ENCODE data around the gene PLPP4. TPM values are rescaled to one million over a fixed set of nuclear protein-coding genes. Genes with fewer than 3 reads are reported as not detected.

PLPP4 gene
- total RNA-seq, 4 donors from 2014 or later, result 0.54 to 2.7 TPM; not detected in 2

GRCh38 chr10:120492346-120492745 lies 35.3 kb downstream of the PLPP4 start:
- Histone ChIP-seq H3K9me3 (no peaks in the 10 kb centered on the region), H3K4me1 (no peaks in the 10 kb centered on the region), H3K27ac (no peak overlapping the region), H3K36me3 (no peaks in the 10 kb centered on the region), H3K27me3 (no peaks in the 10 kb centered on the region), H3K4me3 (replicated peaks in 1 of 3) (no peak overlapping the region)
- no peak for DNase-seq
- TF ChIP-seq, protein P1, sequence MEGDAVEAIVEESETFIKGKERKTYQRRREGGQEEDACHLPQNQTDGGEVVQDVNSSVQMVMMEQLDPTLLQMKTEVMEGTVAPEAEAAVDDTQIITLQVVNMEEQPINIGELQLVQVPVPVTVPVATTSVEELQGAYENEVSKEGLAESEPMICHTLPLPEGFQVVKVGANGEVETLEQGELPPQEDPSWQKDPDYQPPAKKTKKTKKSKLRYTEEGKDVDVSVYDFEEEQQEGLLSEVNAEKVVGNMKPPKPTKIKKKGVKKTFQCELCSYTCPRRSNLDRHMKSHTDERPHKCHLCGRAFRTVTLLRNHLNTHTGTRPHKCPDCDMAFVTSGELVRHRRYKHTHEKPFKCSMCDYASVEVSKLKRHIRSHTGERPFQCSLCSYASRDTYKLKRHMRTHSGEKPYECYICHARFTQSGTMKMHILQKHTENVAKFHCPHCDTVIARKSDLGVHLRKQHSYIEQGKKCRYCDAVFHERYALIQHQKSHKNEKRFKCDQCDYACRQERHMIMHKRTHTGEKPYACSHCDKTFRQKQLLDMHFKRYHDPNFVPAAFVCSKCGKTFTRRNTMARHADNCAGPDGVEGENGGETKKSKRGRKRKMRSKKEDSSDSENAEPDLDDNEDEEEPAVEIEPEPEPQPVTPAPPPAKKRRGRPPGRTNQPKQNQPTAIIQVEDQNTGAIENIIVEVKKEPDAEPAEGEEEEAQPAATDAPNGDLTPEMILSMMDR (IDR thresholded peaks at IDR 0.05), result no peak
- TF ChIP-seq POLR2A (IDR thresholded peaks at IDR 0.05), result no peak
- intact Hi-C loops (cut with DNase I), result no loop called here
- WGBS, 2 donors, result 51 to 54% methylated on average over 3 of the region's 3 CpGs

DNA sequence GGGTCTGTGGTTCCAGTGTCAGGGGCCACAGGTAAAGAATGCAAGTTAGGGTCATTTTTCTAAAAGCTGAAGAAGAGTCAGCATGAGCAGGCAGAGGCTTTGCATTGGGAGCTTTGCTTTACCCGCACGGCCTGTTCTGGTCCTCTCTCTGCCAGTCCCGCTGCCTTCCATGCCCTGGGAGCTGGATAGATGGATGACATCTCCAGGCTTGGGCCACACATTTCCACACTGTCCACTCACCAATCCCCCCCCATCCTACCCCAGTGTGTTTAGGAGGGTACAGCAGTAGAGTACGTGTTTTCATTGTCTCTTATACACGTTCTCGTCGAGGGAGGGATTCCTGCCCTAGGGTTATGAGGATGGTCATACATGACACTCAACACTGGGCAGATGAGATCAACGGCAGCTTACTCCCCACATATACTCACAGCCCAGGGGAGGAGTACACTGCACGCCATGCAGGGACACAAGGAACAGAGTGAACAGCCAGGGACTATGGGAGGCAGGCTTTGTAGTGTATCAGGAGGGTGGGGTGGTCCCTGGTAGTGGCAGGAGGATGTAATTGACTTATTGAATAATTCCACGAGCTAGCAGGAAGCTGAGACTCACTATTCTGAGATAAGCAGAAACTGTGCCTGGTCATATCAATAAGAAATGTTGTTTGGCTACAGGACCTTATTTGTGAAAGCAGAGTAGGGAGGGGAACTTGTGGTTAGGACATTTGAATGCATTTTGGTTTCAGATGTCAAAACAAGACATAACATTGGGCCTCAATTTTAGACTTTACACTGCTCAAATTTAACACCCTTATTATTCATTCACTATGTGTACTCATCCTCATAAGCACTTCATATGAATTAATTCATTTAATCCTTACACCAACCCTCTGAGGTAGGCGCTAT lies 36.6 kb downstream of the PLPP4 start:
- Histone ChIP-seq H3K27ac (no peak overlapping the region), H3K9me3 (no peaks in the 10 kb centered on the region), H3K4me1 (no peaks in the 10 kb centered on the region), H3K36me3 (no peaks in the 10 kb centered on the region), H3K27me3 (no peaks in the 10 kb centered on the region), H3K4me3 (replicated peaks in 1 of 3) (no peak overlapping the region)
- WGBS, 2 donors, result 90 to 91% methylated on average over 11 of the region's 11 CpGs
- no peak for TF ChIP-seq POLR2A (IDR thresholded peaks at IDR 0.05)
- TF ChIP-seq, protein P1 (IDR thresholded peaks at IDR 0.05), result no peak
- no peak for DNase-seq
- intact Hi-C loops (cut with DNase I), result no loop called here

GRCh38 chr10:120494313-120494710 lies 37.3 kb downstream of the PLPP4 start:
- Histone ChIP-seq H3K27me3 (no peaks in the 10 kb centered on the region), H3K9me3 (no peaks in the 10 kb centered on the region), H3K27ac (no peak overlapping the region), H3K4me1 (no peaks in the 10 kb centered on the region), H3K36me3 (no peaks in the 10 kb centered on the region), H3K4me3 (replicated peaks in 1 of 3) (no peak overlapping the region)
- TF ChIP-seq, protein P1 (IDR thresholded peaks at IDR 0.05), result no peak
- no peak for TF ChIP-seq POLR2A (IDR thresholded peaks at IDR 0.05)
- WGBS, 2 donors, result 85 to 88% methylated on average over 6 of the region's 6 CpGs
- intact Hi-C loops (cut with DNase I), result no loop called here
- no peak for DNase-seq

- intact Hi-C loops (cut with DNase I), result no loop called here
- Histone ChIP-seq H3K27ac (no peak overlapping the region), H3K27me3 (no peaks in the 10 kb centered on the region), H3K4me3 (replicated peaks in 1 of 3) (no peak overlapping the region), H3K36me3 (no peaks in the 10 kb centered on the region), H3K9me3 (no peaks in the 10 kb centered on the region), H3K4me1 (no peaks in the 10 kb centered on the region)
- TF ChIP-seq, protein P1 (IDR thresholded peaks at IDR 0.05), result no peak
- DNase-seq, result no peak
- WGBS, 2 donors, result 47 to 59% methylated on average over 5 of the region's 5 CpGs
Observed at GRCh38 chr10:120495226-120496009, 38.4 kb downstream of the PLPP4 start.

DNA sequence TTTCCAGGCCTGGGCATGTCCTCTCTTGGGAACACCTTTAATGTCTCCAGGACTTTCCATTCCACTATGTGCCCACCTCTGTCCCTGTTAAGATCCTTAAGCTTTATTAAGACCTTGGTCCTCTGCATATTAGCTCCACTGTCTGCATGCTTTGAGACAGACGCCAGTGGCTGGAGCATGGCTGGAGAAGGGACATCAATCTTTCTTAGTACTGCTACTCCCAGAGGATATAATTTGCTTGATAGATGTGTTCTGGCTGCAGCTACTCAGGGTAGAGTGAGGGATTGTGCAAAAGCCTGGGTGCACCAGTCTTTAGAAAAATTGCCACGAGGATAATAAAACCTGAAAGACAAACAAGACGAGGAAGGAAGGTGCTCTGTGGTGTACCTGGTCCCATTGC lies 42.9 kb downstream of the PLPP4 start:
- H3K4me3 ChIP-seq (replicated peaks in 1 of 3), result no peak overlapping the region
- no peak overlapping the region for H3K27ac ChIP-seq
- TF ChIP-seq, protein P1 (IDR thresholded peaks at IDR 0.05), result no peak
- no peak for TF ChIP-seq POLR2A (IDR thresholded peaks at IDR 0.05)
- H3K27me3 ChIP-seq, result no peaks in the 10 kb centered on the region
- H3K4me1 ChIP-seq, result no peaks in the 10 kb centered on the region
- no peak for DNase-seq
- WGBS, 2 donors, result 70 to 77% methylated on average over 3 of the region's 3 CpGs
- no peaks in the 10 kb centered on the region for H3K36me3 ChIP-seq
- no peaks in the 10 kb centered on the region for H3K9me3 ChIP-seq
- intact Hi-C loops (cut with DNase I), result no loop called here
